Right lobe of liver (tissue), 4 donors: ENCODE measurements around the gene AZU1.

Source experiments
- POLR2A ChIP-seq: fragments of 450-650 bp; IDR thresholded peaks from one replicate; pipeline ENCODE4 v1.6.1; 2017; ENCODE audit warnings: antibody characterized with exemption, mild to moderate bottlenecking
- TF ChIP-seq, protein P1 (sequence below), 4 donors: fragments of 200-600 bp in 3 of 4; fragments of 450-650 bp in 1 of 4; IDR thresholded peaks; one replicate each; pipeline versions ENCODE4 v1.5.1 to v1.8.0; 2016 to 2022; ENCODE audit warnings: antibody characterized with exemption in 4 of 4, mild to moderate bottlenecking in 2 of 4
- donor health status: DM: no; HTN: no; CAD: no.
- donor health status: DM: no; HTN: no; CAD: no.
- donor health status: DM: no; HTN: yes; CAD: no.

DNA sequence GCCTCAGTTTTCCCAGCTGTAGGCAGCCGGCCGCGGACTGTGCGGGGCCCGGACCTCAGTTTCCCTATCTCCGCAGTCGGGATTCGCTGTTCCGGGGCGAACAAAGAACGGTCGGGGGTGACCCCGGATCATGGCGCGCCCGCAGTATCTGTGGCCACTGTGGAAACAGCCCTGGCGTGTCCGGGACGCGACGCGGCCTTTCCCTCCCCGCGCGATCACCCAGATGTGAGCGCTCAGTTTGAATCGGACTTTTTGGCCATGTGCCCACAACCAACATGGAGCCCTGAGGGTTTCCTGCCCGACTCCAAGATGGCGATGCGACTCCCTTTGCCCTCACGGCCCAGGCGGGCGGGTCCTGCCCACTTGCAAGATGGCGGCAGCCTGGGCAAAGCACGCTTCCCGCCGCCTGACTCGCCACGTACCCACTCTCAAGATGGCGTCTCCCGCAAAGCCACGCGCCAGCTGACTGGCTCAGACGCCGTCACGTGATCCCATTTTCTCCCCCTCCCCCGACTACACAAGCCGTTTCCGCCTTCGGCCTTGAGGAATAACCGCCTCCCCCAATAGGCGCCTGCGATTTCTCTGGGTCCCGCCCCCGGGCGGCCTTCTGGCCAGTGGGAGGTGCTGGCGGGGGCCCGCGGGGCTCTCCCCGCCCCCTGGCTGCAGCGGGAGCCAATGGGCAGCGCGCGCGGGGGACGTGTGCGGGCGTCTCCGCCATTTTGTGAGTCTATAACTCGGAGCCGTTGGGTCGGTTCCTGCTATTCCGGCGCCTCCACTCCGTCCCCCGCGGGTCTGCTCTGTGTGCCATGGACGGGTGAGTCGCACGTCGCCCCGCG, 30.7 kb upstream of the AZU1 start, which contains the start of gene PTBP1:
- TF ChIP-seq POLR2A: peak; percentile 71
- TF ChIP-seq, protein P1, sequence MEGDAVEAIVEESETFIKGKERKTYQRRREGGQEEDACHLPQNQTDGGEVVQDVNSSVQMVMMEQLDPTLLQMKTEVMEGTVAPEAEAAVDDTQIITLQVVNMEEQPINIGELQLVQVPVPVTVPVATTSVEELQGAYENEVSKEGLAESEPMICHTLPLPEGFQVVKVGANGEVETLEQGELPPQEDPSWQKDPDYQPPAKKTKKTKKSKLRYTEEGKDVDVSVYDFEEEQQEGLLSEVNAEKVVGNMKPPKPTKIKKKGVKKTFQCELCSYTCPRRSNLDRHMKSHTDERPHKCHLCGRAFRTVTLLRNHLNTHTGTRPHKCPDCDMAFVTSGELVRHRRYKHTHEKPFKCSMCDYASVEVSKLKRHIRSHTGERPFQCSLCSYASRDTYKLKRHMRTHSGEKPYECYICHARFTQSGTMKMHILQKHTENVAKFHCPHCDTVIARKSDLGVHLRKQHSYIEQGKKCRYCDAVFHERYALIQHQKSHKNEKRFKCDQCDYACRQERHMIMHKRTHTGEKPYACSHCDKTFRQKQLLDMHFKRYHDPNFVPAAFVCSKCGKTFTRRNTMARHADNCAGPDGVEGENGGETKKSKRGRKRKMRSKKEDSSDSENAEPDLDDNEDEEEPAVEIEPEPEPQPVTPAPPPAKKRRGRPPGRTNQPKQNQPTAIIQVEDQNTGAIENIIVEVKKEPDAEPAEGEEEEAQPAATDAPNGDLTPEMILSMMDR (IDR thresholded peaks at IDR 0.05): peak in 3 of 4 donors; percentile 12 to 36 (median 30)
